Activated T-helper 1 cell treated with anti-CD3 and anti-CD28 coated beads, Interleukin-12 subunit alpha, Interleukin-12 subunit beta, Interleukin-2, Interleukin-4 antibody, amounts not matched to agents 30 ng/mL and 10 ng/mL and 1 ng/mL, durations not matched to agents 14 hours and 24 hours and 36 hours (primary cell): ENCODE data around the gene VTA1. TPM values are rescaled to one million over a fixed set of nuclear protein-coding genes. Genes with fewer than 3 reads are reported as not detected.
"Not testable (repeated sequence)": the region's sequence is repeated elsewhere in the genome, so short reads cannot be mapped to it uniquely, and the experiment has no call there.

Experiments used
- DNase-seq: peaks from one replicate; pipeline ENCODE4 v3.0.0; 2021; ENCODE audit warnings: low spot score
- H3K27ac Mint-ChIP-seq: one replicate; pipeline ENCODE4 v1.8.0; 2021; ENCODE audit warnings: mild to moderate bottlenecking, mixed read lengths
- H3K27me3 Mint-ChIP-seq: one replicate; pipeline ENCODE4 v1.8.0; 2022; ENCODE audit warnings: mild to moderate bottlenecking, moderate library complexity, mixed read lengths; ENCODE audit not compliant: insufficient read depth
- H3K36me3 Mint-ChIP-seq: one replicate; pipeline ENCODE4 v1.8.0; 2021; ENCODE audit warnings: low read depth, mixed read lengths
- H3K4me1 Mint-ChIP-seq: one replicate; pipeline ENCODE4 v1.8.0; 2021; ENCODE audit warnings: low read depth, mixed read lengths
- H3K4me3 Mint-ChIP-seq: one replicate; pipeline ENCODE4 v1.8.0; 2021; ENCODE audit warnings: mild to moderate bottlenecking, moderate library complexity, mixed read lengths
- H3K9me3 Mint-ChIP-seq: one replicate; pipeline ENCODE4 v1.8.0; 2021; ENCODE audit warnings: mixed read lengths
- intact Hi-C: fragments of 100-400 bp; cut with micrococcal nuclease; formaldehyde crosslinking; loops from one replicate; pipeline ENCODE4 v1.15.1; 2024
- total RNA-seq: library from RNA; stranded (reverse); gene quantifications from 2 replicates; pipeline ENCODE4 v1.2.3, GENCODE V29; 2022

The VTA1 gene, protein sequence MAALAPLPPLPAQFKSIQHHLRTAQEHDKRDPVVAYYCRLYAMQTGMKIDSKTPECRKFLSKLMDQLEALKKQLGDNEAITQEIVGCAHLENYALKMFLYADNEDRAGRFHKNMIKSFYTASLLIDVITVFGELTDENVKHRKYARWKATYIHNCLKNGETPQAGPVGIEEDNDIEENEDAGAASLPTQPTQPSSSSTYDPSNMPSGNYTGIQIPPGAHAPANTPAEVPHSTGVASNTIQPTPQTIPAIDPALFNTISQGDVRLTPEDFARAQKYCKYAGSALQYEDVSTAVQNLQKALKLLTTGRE
- 52.4 and 59.6 TPM in 2 replicates for total RNA-seq

DNA sequence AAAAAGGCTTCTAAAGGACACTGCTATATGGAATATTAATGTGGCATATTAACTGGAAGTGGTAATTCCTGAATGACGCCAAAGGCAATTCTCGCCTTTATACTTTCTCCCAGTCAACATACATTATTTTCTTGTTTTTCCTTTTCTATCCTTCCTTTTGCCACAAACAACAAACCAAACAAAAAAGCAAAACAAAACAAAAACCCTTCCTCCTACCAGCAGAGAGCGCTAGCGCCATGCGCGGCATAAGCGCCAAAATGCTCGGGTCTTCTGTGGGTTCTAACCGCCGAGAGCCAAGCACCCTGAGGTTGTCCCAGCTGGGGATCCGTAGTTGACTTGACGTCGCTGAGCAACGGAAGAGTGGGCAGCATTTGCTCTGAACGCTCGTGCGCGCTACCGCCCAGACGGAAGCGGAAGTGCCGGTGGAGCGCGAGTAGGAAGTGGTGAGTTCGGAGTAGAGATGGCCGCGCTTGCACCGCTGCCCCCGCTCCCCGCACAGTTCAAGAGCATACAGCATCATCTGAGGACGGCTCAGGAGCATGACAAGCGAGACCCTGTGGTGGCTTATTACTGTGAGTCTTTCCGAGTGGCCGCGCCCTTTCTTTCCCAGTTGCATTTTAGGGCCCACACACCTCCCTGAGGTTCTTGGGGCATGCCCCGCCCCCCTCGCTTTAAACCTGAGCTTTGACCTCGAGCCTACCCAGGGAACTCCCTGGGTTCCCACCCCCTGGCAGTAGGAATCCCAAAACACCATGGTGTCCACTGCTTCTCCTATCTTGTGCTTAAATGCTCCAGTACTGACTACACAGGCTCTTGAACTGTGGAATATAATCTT is at the start of gene VTA1, which contains the start of gene NMBR:
VTA1 (plus strand) TSS at position 436 of the 835 bp plus-strand sequence; CDS start at position 461, 25 bp downstream.
NMBR (minus strand) TSS at position 295 of the 835 bp plus-strand sequence. CDS start 58,464 bp downstream, outside the sequence.
- peaks cover 37% of the 10 kb centered on the region for H3K4me1 Mint-ChIP-seq

DNA sequence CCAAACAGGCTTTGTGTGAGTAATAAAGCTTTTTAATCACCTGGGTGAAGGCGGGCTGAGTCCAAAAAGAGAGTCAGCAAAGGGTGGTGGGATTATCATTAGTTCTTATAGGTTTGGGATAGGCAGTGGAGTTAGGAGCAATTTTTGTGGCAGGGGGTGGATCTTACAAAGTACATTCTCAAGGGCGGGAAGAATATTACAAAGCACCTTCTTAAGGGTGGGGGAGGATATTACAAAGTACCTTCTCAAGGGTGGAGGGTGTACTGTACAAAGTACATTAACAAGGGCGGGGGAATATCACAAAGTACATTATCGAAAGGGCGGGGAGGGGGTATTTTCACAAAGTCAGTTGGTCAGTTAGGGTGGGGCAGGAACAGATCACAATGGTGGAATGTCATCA is 42.2 kb upstream of the VTA1 start:
- H3K4me3 Mint-ChIP-seq, H3K9me3 Mint-ChIP-seq, H3K4me1 Mint-ChIP-seq, H3K27me3 Mint-ChIP-seq, intact Hi-C loops, DNase-seq, H3K27ac Mint-ChIP-seq, H3K36me3 Mint-ChIP-seq: not testable (repeated sequence)

More for the DNA sequence above, at the start of gene VTA1, which contains the start of gene NMBR:
- intact Hi-C loops = loop anchor here (1.0 to 10.0 kb wide), 14 partner anchors 60 to 1696 kb away; partner anchors contain the start of genes ADAT2, ADGRG6, AIG1 and LTV1
- Mint-ChIP-seq H3K27ac (peak within 1 kb of the TSS; percentile 79), H3K36me3 (peaks cover 9% of the 10 kb centered on the region), H3K27me3 (no peaks in the 10 kb centered on the region), H3K4me3 (peak within 1 kb of the TSS; percentile 90), H3K9me3 (no peaks in the 10 kb centered on the region)
- DNase-seq = peak; percentile 95

DNA sequence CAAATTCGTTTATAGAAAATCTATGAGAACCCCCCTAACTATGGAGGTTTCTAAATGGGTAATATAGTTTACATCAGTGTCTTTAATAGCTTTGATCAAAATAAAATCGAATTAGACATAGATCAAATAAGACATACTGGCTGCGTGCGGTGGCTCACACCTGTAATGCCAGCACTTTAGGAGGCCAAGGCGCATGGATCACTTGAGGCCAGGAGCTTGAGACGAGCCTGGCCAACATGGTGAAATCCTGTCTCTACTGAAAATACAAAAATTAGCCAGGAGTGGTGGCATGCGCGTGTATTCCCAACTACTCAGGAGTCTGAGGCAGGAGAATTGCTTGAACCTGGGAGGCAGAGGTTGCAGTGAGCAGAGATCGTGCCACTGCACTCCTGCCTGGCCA is 36.2 kb upstream of the VTA1 start:
- not testable (repeated sequence) for H3K9me3 Mint-ChIP-seq

DNA sequence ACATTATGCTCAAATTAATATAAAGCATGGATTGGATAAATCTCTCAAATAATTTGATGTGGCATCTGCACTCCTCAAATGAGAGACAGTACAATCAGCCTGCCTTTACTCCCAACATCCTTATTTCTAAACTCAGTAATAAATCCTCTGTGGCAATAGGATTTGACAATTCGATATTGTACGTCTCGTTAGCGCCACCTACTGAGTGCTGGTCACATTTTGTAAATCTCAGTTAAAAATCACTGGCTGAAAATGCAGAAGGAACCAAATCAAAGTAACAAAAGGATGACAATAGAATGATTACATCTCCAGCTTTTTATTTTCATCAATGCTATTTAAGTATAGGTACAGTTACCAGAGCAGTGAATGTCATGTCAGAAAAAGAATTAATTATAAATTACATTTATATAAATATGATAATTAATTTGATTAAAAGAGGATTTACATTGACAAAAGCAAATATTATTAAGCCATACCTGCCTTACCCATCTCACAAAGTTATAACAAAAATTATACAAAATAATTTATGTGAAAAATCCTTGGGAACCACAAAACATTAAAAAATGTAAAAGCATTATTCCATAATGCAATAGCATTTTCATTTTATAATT is 34.5 kb upstream of the VTA1 start:
- H3K36me3 Mint-ChIP-seq = no peaks in the 10 kb centered on the region
- peaks cover 3% of the 10 kb centered on the region for H3K27me3 Mint-ChIP-seq
- no peaks in the 10 kb centered on the region for H3K4me1 Mint-ChIP-seq
- no peak overlapping the region for H3K4me3 Mint-ChIP-seq
- intact Hi-C loops = loop anchor here (1.0 to 2.0 kb wide), 3 partner anchors 95 to 434 kb away; no protein-coding TSS in a partner anchor
- peak; percentile 20 for DNase-seq
- no peak overlapping the region for H3K27ac Mint-ChIP-seq
- H3K9me3 Mint-ChIP-seq = no peaks in the 10 kb centered on the region

More for the DNA sequence above, 36.2 kb upstream of the VTA1 start:
- H3K4me3 Mint-ChIP-seq, H3K27ac Mint-ChIP-seq, H3K4me1 Mint-ChIP-seq, DNase-seq, intact Hi-C loops, H3K36me3 Mint-ChIP-seq, H3K27me3 Mint-ChIP-seq: not testable (repeated sequence)

DNA sequence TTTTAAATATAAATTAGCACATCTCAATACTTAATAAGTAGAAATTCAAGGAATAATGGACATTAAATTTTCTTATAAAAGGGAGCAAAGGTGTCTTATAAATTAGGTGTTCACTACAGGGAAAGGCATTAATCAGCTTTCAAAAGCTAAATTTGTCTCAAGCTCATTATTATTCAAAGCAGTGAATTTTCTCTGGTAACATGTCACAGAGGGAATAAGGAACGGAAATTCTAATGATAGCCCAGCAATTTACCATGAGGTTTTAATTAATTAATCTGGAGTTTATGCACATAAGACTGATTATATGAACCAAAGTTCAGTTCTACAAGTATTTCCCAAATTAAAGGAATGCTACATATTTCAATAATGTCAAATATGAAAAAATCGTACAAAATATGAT is 29.7 kb upstream of the VTA1 start:
- intact Hi-C loops = no loop called here
- Mint-ChIP-seq H3K27me3 (peaks cover 3% of the 10 kb centered on the region), H3K36me3 (no peaks in the 10 kb centered on the region), H3K4me3 (no peak overlapping the region), H3K4me1 (no peaks in the 10 kb centered on the region), H3K27ac (no peak overlapping the region), H3K9me3 (no peaks in the 10 kb centered on the region)
- DNase-seq = no peak

DNA sequence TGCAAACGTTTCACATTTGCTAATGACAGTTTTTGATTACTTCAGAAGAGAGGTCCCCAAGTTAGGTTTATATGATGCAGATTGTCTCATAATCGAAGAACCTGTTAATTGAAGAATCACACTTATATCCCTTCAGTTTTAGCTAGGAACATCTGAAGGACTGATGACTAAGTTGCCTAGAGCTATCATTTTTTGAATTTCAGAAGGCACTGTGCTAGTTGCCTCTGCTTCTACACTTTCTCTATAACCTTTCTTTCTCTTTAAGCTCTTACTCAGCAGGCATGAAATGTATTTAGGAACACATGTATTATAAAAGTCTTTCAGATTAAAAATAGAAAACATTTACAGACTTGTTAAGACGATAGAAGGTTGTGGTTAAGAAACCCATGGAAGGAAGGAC is 28.7 kb upstream of the VTA1 start:
- intact Hi-C loops = no loop called here
- H3K4me3 Mint-ChIP-seq = no peak overlapping the region
- H3K4me1 Mint-ChIP-seq = no peaks in the 10 kb centered on the region
- H3K36me3 Mint-ChIP-seq = no peaks in the 10 kb centered on the region
- no peaks in the 10 kb centered on the region for H3K9me3 Mint-ChIP-seq
- H3K27me3 Mint-ChIP-seq = peaks cover 3% of the 10 kb centered on the region
- no peak overlapping the region for H3K27ac Mint-ChIP-seq
- DNase-seq = no peak

DNA sequence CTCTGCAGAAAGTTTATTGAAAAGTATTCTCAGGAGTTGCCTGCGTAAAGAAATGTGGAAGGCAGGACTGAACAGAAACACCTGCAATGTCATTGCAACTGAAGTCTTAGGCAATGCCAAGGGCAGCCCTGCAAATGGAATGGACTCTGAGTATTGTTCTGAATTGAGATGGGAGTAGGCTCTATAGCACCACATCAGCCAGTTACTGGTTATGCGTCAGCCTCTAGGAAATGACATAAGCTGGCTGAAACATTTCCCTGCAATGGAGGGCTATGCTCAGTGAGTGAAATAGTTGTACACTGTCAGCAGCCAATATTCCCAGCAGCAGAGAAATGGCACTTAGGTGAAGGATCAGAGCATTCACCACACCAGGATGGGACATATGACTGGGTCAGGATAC is 28.1 kb upstream of the VTA1 start:
- no peak for DNase-seq
- no peak overlapping the region for H3K27ac Mint-ChIP-seq
- H3K9me3 Mint-ChIP-seq = no peaks in the 10 kb centered on the region
- no peak overlapping the region for H3K4me3 Mint-ChIP-seq
- H3K4me1 Mint-ChIP-seq = no peaks in the 10 kb centered on the region
- H3K36me3 Mint-ChIP-seq = no peaks in the 10 kb centered on the region
- peaks cover 1% of the 10 kb centered on the region for H3K27me3 Mint-ChIP-seq
- intact Hi-C loops = no loop called here

DNA sequence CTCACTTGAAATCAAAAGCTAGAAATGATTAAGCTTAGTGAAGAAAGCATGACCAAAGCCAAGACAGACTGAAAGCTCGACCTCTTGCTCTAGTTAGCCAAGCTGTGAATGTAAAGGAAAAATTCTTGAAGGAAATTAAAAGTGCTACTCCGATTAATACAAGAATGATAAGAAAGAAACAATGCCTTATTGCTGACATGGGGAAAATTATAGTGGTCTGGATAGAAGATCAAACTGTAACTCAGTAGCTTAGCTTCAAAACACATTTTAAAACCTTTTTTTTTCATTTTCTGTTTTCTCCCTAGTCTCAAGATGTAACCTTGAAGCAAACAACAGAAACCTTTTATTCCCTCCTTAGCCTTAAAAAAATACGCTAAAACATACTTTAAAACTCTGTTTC is 25.7 kb upstream of the VTA1 start:
- intact Hi-C loops = no loop called here
- DNase-seq = no peak
- no peaks in the 10 kb centered on the region for H3K36me3 Mint-ChIP-seq
- no peaks in the 10 kb centered on the region for H3K4me1 Mint-ChIP-seq
- no peak overlapping the region for H3K27ac Mint-ChIP-seq
- no peaks in the 10 kb centered on the region for H3K27me3 Mint-ChIP-seq
- no peak overlapping the region for H3K4me3 Mint-ChIP-seq
- no peaks in the 10 kb centered on the region for H3K9me3 Mint-ChIP-seq

DNA sequence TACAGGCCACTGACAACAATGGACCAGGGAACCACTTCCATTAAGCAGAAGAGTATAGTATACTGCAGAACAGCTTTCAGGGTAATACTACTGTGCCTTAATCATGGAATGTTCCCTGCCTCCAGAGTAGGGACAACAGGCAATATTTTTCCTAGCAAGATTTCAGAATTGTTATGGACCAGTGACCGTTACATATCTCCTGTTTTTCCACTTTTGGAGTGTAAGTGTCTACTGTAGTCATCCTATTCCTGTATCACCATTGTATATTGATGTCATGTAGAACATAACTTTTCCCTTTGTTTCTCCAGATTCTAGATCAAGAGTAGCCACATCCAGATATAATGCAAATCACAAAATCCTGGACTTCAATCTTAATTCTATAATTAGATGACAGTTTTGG is 16.2 kb upstream of the VTA1 start:
- DNase-seq = no peak
- no peaks in the 10 kb centered on the region for H3K36me3 Mint-ChIP-seq
- no peaks in the 10 kb centered on the region for H3K9me3 Mint-ChIP-seq
- no peak overlapping the region for H3K4me3 Mint-ChIP-seq
- no peaks in the 10 kb centered on the region for H3K4me1 Mint-ChIP-seq
- H3K27ac Mint-ChIP-seq = no peak overlapping the region
- peaks cover 16% of the 10 kb centered on the region for H3K27me3 Mint-ChIP-seq
- intact Hi-C loops = no loop called here

DNA sequence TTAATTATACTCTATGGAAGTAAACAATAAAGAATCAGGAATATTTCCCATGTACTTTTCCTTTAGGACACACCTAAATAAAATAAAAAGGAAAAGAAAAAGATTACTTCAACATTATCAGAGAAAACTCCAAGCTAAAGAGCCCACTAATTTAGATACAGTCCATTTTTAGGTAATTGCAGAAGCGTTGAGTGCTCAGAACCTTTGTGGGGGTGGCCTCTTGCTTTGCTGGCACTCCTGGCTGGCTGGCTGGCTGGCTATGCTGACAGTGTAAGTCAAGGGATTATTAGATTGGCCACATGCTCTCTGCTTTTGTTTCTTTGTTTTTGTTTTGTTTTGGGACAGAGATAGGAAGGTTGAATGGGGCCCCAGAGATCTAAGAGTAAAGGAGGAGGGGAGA is 14.4 kb upstream of the VTA1 start, which contains the start of gene GJE1:
GJE1 (plus strand) TSS at position 301 of the 400 bp plus-strand sequence. CDS start 234 bp downstream, outside the sequence.
- Mint-ChIP-seq H3K9me3 (no peaks in the 10 kb centered on the region), H3K27me3 (peaks cover 16% of the 10 kb centered on the region), H3K36me3 (no peaks in the 10 kb centered on the region), H3K4me3 (no peak within 1 kb of the TSS), H3K27ac (no peak within 1 kb of the TSS), H3K4me1 (no peaks in the 10 kb centered on the region)
- intact Hi-C loops = no loop called here
- DNase-seq = no peak

DNA sequence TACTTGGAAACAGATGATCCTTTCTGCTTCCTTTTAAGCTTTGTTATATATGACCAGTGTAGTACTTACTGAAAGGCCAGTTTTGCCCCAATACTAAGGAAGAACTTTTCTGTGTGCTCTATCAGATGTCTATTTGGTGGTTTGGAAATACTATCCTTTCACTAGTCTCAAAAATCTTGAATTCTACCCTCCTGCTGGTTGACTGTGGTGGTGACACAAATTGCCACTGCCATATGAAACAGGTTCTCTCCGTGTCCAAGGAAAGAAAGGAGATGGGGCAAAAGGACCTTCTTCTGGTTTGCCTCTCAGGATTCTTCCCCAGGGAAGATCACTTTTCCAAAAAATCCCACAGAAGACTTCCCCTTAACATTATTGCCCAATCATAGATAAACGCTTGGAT is 8.2 kb upstream of the VTA1 start:
- peaks cover 10% of the 10 kb centered on the region for H3K27me3 Mint-ChIP-seq
- no peaks in the 10 kb centered on the region for H3K4me1 Mint-ChIP-seq
- no peak for DNase-seq
- intact Hi-C loops = no loop called here
- no peaks in the 10 kb centered on the region for H3K9me3 Mint-ChIP-seq
- no peak overlapping the region for H3K27ac Mint-ChIP-seq
- no peak overlapping the region for H3K4me3 Mint-ChIP-seq
- H3K36me3 Mint-ChIP-seq = no peaks in the 10 kb centered on the region

DNA sequence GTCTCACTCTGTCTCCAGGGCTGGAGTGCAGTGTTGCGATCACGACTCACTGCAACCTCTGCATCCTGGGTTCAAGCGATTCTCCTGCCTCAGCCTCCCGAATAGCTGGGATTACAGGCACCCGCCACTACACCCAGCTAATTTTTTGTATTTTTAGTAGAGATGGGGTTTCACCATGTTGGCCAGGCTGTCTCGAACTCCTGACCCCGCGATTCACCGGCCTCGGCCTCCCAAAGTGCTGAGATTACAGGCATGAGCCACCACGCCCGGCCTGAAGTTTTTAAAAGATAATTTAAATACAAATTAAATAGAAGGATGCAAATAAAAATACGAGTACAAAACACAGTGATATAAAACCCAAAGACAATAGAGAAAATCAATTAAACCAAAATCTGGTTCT is 5.5 kb upstream of the VTA1 start:
- H3K4me1 Mint-ChIP-seq = peaks cover 10% of the 10 kb centered on the region
- H3K4me3 Mint-ChIP-seq, DNase-seq, H3K9me3 Mint-ChIP-seq, H3K27ac Mint-ChIP-seq, H3K36me3 Mint-ChIP-seq: not testable (repeated sequence)
- peaks cover 10% of the 10 kb centered on the region for H3K27me3 Mint-ChIP-seq
- intact Hi-C loops = loop anchor here (10.0 kb wide), 4 partner anchors 163 to 813 kb away; partner anchors contain the start of gene ADGRG6
